ENCODE measurements around the gene NCKAP5. TPM values are rescaled to one million over a fixed set of nuclear protein-coding genes. Genes with fewer than 3 reads are reported as not detected.

The NCKAP5 gene
- total RNA-seq, 3 donors from 2014 or later (not counting 1 experiment from before 2014, with no cell fraction given): 0.12 to 0.20 TPM; not detected in 1

DNA sequence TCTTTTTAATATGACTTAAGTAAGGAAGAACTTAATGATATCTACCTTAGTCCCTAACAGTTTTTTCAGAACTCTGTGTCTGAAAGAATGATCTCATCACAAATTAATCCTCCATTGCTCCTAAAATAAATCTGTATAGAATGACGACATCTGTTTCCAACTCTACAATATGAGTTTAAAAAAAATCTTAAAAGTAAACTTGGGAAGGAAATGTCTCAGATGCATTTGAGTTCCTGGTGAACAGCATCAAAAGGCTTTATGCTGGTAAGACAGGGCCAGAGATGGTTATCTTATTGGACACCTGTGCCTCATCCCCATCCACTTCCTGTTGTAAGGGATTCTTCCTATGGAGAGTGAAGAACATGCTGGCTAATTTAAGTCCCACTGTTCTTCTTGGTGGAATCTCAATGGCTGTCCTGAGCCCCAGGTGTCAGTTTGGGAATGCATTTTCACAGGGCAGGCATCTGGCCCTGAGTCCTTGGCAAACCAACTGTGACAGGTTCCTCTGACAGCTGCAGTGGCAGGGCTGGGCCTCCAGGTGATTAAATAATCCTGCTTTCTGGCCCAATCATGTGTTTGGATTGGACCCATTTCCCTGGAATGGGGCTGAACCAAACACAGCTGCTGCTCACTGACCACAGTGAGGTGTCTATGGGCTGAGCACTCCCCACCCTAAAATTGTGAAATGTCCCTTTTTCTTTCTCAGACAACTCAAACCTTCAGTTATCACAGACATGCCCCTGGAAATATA lies 12.9 kb upstream of the NCKAP5 start:
- no peak overlapping the region for H3K27ac Mint-ChIP-seq
- no peaks in the 10 kb centered on the region for H3K27me3 ChIP-seq (ENCODE audit: control insufficient read depth, insufficient read depth, low read length)
- no peak for DNase-seq
- intact Hi-C loops (cut with micrococcal nuclease): no loop called here
- H3K4me3 Mint-ChIP-seq: no peak overlapping the region
- H3K4me1 Mint-ChIP-seq: no peaks in the 10 kb centered on the region
- H3K27me3 Mint-ChIP-seq (ENCODE audit: low read depth in 2 of 2): no peaks in the 10 kb centered on the region
- no peak overlapping the region for H3K4me3 ChIP-seq (ENCODE audit: low read length)
- no peaks in the 10 kb centered on the region for H3K36me3 Mint-ChIP-seq
- H3K9me3 Mint-ChIP-seq: peaks cover 2 to 3% of the 10 kb centered on the region in 2 donors
- H3K4me1 ChIP-seq (ENCODE audit: control insufficient read depth, insufficient read depth, low read length): no peaks in the 10 kb centered on the region
- no peak for TF ChIP-seq CTCF (IDR thresholded peaks at IDR 0.05)
- no CpG with 5 or more reads among the region's 1 CpG for WGBS (ENCODE audit: insufficient coverage)
- no peaks in the 10 kb centered on the region for H3K36me3 ChIP-seq (ENCODE audit: control insufficient read depth, insufficient read depth, low read length)
- no peaks in the 10 kb centered on the region for H3K9me3 ChIP-seq (ENCODE audit: control insufficient read depth, insufficient read depth, low read length)
- H3K27ac ChIP-seq (ENCODE audit: low read length): no peak overlapping the region
- ATAC-seq: no peak

DNA sequence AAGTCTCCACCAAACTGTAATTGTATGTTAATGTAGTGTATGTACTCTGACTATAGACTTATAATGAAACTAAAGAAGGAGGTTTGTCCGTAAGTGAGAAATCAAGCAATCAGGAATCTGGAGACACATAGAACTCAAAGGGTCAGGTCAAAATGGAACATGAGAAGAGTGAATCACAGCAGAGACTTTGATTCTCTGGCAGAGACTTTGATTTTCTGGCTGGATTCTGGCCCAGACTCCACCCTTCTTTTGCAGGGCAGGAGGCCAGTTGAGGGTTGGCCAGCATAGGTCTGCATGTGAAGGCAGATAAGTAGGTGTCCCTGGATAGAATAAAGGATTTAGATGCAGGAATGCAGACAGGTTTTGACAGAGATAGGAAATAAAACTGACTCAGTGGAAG lies 11.0 kb upstream of the NCKAP5 start:
- H3K27me3 Mint-ChIP-seq (ENCODE audit: low read depth in 2 of 2): no peaks in the 10 kb centered on the region
- H3K4me3 ChIP-seq (ENCODE audit: low read length): no peak overlapping the region
- no peaks in the 10 kb centered on the region for H3K4me1 Mint-ChIP-seq
- intact Hi-C loops (cut with micrococcal nuclease): no loop called here
- no peaks in the 10 kb centered on the region for H3K9me3 ChIP-seq (ENCODE audit: control insufficient read depth, insufficient read depth, low read length)
- ATAC-seq (no peak), DNase-seq (no peak)
- H3K27ac ChIP-seq (ENCODE audit: low read length): no peak overlapping the region
- no peaks in the 10 kb centered on the region for H3K36me3 ChIP-seq (ENCODE audit: control insufficient read depth, insufficient read depth, low read length)
- H3K4me1 ChIP-seq (ENCODE audit: control insufficient read depth, insufficient read depth, low read length): no peaks in the 10 kb centered on the region
- no peak overlapping the region for H3K27ac Mint-ChIP-seq
- H3K27me3 ChIP-seq (ENCODE audit: control insufficient read depth, insufficient read depth, low read length): no peaks in the 10 kb centered on the region
- H3K36me3 Mint-ChIP-seq: no peaks in the 10 kb centered on the region
- TF ChIP-seq CTCF (IDR thresholded peaks at IDR 0.05): no peak
- no peak overlapping the region for H3K4me3 Mint-ChIP-seq
- H3K9me3 Mint-ChIP-seq: peaks cover 0 to 2% of the 10 kb centered on the region in 2 donors
- 100% methylated on average over 1 of the region's 1 CpG for WGBS (ENCODE audit: insufficient coverage)

DNA sequence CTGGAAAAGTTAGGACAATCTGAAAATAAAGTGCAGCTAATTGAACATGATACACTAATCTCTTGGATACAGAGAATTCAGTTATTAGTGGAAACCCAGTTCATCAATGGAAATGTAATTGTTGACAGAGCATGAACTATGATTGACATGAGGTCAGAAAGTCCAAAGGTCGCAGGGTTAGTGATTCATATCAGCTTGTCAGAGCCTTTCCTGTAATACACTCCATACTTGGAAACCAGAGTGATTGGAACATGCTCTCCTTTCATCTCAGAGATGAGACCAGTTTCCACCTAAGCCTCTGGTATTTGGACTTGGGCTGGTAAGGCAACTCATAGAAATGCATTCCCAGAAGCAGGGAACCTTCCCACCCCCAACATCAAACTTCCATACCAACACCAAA lies 8.5 kb upstream of the NCKAP5 start:
- no peak for TF ChIP-seq CTCF (IDR thresholded peaks at IDR 0.05)
- no peaks in the 10 kb centered on the region for H3K4me1 ChIP-seq (ENCODE audit: control insufficient read depth, insufficient read depth, low read length)
- ATAC-seq (no peak), DNase-seq (no peak)
- no peaks in the 10 kb centered on the region for H3K36me3 ChIP-seq (ENCODE audit: control insufficient read depth, insufficient read depth, low read length)
- no peak overlapping the region for H3K4me3 ChIP-seq (ENCODE audit: low read length)
- Mint-ChIP-seq H3K27me3 (ENCODE audit: low read depth in 2 of 2) (no peaks in the 10 kb centered on the region), H3K27ac (no peak overlapping the region), H3K4me3 (no peak overlapping the region), H3K4me1 (no peaks in the 10 kb centered on the region), H3K9me3 (peaks cover 0 to 2% of the 10 kb centered on the region in 2 donors), H3K36me3 (no peaks in the 10 kb centered on the region)
- no peak overlapping the region for H3K27ac ChIP-seq (ENCODE audit: low read length)
- WGBS (ENCODE audit: insufficient coverage): 46% methylated on average over 1 of the region's 1 CpG
- H3K27me3 ChIP-seq (ENCODE audit: control insufficient read depth, insufficient read depth, low read length): no peaks in the 10 kb centered on the region
- no peaks in the 10 kb centered on the region for H3K9me3 ChIP-seq (ENCODE audit: control insufficient read depth, insufficient read depth, low read length)
- intact Hi-C loops (cut with micrococcal nuclease): no loop called here

- Mint-ChIP-seq H3K4me3 (no peak overlapping the region), H3K4me1 (no peaks in the 10 kb centered on the region), H3K9me3 (peaks cover 0 to 5% of the 10 kb centered on the region in 2 donors), H3K27me3 (ENCODE audit: low read depth in 2 of 2) (no peaks in the 10 kb centered on the region), H3K36me3 (no peaks in the 10 kb centered on the region), H3K27ac (no peak overlapping the region)
- intact Hi-C loops (cut with micrococcal nuclease): no loop called here
- Histone ChIP-seq H3K4me1 (ENCODE audit: control insufficient read depth, insufficient read depth, low read length) (no peaks in the 10 kb centered on the region), H3K36me3 (ENCODE audit: control insufficient read depth, insufficient read depth, low read length) (no peaks in the 10 kb centered on the region), H3K4me3 (ENCODE audit: low read length) (no peak overlapping the region), H3K27ac (ENCODE audit: low read length) (no peak overlapping the region), H3K9me3 (ENCODE audit: control insufficient read depth, insufficient read depth, low read length) (no peaks in the 10 kb centered on the region), H3K27me3 (ENCODE audit: control insufficient read depth, insufficient read depth, low read length) (no peaks in the 10 kb centered on the region)
- no peak for TF ChIP-seq CTCF (IDR thresholded peaks at IDR 0.05)
- DNase-seq (no peak), ATAC-seq (no peak)
- WGBS (ENCODE audit: insufficient coverage): 95% methylated on average over 1 of the region's 1 CpG
These were observed 6.4 kb upstream of the NCKAP5 start for GRCh38 chr2:133574620-133575019.
